Measurements from ENCODE around the gene CTNND2.

The CTNND2 gene

DNA sequence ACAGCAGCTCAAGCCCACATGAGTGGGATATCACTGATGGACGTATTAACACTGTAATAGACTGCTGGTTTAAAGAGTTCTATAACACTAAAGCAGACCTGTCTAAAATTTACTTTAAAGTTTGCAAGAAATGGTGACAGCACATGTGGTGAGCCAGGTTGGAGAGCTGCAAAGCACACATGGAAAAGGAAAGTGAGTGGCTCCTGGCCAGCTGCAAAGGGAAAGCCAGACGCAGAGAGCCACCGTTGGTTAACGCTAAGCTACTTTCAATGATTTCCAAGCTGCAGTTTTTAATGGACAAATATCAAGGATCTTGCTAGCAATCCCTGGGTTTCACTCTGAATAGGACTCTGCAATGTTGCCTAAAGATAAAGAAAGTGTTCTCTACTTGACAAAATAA is 89.9 kb downstream of the CTNND2 start:
- no peaks in the 10 kb centered on the region for H3K9me3 ChIP-seq (ENCODE audit: control insufficient read depth, insufficient read depth, low read depth, low read length)
- H3K36me3 ChIP-seq (ENCODE audit: control insufficient read depth in 2 of 2, insufficient read depth in 1 of 2, low read length in 2 of 2) = no peaks in the 10 kb centered on the region
- no peak overlapping the region for H3K4me3 ChIP-seq (ENCODE audit: low read depth, low read length)
- ChIA-PET CTCF (no interaction called here), POLR2A (no interaction called here)
- H3K4me1 ChIP-seq (ENCODE audit: control insufficient read depth, insufficient read depth, low read length) = no peaks in the 10 kb centered on the region
- TF ChIP-seq ZNF596 (tag by site-specific recombination; IDR thresholded peaks at IDR 0.05) = no peak
- TF ChIP-seq ZNF114 (tag by site-specific recombination; IDR thresholded peaks at IDR 0.05) = no peak
- TF ChIP-seq HOXA7 (CRISPR knock-in tag; IDR thresholded peaks at IDR 0.05; ENCODE audit: borderline replicate concordance) = no peak
- TF ChIP-seq SP3 (tag by site-specific recombination; IDR thresholded peaks at IDR 0.05) = no peak
- no peak for TF ChIP-seq ZNF701 (tag by site-specific recombination; IDR thresholded peaks at IDR 0.05)
- TF ChIP-seq, protein P1, sequence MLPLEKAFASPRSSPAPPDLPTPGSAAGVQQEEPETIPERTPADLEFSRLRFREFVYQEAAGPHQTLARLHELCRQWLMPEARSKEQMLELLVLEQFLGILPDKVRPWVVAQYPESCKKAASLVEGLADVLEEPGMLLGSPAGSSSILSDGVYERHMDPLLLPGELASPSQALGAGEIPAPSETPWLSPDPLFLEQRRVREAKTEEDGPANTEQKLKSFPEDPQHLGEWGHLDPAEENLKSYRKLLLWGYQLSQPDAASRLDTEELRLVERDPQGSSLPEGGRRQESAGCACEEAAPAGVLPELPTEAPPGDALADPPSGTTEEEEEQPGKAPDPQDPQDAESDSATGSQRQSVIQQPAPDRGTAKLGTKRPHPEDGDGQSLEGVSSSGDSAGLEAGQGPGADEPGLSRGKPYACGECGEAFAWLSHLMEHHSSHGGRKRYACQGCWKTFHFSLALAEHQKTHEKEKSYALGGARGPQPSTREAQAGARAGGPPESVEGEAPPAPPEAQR (tag by site-specific recombination; IDR thresholded peaks at IDR 0.05) = no peak
- no peak for TF ChIP-seq MZF1 (tag by site-specific recombination; IDR thresholded peaks at IDR 0.05; ENCODE audit: borderline replicate concordance)
- TF ChIP-seq ZNF837 (tag by site-specific recombination; IDR thresholded peaks at IDR 0.05) = no peak
- TF ChIP-seq, protein P2, sequence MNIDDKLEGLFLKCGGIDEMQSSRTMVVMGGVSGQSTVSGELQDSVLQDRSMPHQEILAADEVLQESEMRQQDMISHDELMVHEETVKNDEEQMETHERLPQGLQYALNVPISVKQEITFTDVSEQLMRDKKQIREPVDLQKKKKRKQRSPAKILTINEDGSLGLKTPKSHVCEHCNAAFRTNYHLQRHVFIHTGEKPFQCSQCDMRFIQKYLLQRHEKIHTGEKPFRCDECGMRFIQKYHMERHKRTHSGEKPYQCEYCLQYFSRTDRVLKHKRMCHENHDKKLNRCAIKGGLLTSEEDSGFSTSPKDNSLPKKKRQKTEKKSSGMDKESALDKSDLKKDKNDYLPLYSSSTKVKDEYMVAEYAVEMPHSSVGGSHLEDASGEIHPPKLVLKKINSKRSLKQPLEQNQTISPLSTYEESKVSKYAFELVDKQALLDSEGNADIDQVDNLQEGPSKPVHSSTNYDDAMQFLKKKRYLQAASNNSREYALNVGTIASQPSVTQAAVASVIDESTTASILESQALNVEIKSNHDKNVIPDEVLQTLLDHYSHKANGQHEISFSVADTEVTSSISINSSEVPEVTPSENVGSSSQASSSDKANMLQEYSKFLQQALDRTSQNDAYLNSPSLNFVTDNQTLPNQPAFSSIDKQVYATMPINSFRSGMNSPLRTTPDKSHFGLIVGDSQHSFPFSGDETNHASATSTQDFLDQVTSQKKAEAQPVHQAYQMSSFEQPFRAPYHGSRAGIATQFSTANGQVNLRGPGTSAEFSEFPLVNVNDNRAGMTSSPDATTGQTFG (tag by site-specific recombination; IDR thresholded peaks at IDR 0.05; ENCODE audit: borderline replicate concordance) = no peak
- no peak for TF ChIP-seq SCRT1 (tag by site-specific recombination; IDR thresholded peaks at IDR 0.05; ENCODE audit: borderline replicate concordance)
- TF ChIP-seq ZSCAN23 (tag by site-specific recombination; IDR thresholded peaks at IDR 0.05) = no peak
- TF ChIP-seq ZNF2 (tag by site-specific recombination; IDR thresholded peaks at IDR 0.05) = no peak
- TF ChIP-seq ZNF112 (tag by site-specific recombination; IDR thresholded peaks at IDR 0.05) = no peak
- no peak for TF ChIP-seq ZNF660 (tag by site-specific recombination; IDR thresholded peaks at IDR 0.05)
- no peak for TF ChIP-seq KLF8 (tag by site-specific recombination; IDR thresholded peaks at IDR 0.05)
- TF ChIP-seq, protein P3, sequence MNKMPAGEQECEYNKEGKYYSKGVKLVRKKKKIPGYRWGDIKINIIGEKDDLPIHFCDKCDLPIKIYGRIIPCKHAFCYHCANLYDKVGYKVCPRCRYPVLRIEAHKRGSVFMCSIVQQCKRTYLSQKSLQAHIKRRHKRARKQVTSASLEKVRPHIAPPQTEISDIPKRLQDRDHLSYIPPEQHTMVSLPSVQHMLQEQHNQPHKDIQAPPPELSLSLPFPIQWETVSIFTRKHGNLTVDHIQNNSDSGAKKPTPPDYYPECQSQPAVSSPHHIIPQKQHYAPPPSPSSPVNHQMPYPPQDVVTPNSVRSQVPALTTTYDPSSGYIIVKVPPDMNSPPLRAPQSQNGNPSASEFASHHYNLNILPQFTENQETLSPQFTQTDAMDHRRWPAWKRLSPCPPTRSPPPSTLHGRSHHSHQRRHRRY (tag by site-specific recombination; IDR thresholded peaks at IDR 0.05) = no peak
- TF ChIP-seq, protein P4, sequence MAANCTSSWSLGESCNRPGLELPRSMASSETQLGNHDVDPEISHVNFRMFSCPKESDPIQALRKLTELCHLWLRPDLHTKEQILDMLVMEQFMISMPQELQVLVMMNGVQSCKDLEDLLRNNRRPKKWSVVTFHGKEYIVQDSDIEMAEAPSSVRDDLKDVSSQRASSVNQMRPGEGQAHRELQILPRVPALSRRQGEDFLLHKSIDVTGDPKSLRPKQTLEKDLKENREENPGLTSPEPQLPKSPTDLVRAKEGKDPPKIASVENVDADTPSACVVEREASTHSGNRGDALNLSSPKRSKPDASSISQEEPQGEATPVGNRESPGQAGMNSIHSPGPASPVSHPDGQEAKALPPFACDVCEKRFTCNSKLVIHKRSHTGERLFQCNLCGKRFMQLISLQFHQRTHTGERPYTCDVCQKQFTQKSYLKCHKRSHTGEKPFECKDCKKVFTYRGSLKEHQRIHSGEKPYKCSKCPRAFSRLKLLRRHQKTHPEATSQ (tag by site-specific recombination; IDR thresholded peaks at IDR 0.05) = no peak
- no peak for TF ChIP-seq ZNF311 (tag by site-specific recombination; IDR thresholded peaks at IDR 0.05; ENCODE audit: borderline replicate concordance)
- H3K27ac ChIP-seq (ENCODE audit: extremely low read depth, low read depth, low read length) = no peak overlapping the region

DNA sequence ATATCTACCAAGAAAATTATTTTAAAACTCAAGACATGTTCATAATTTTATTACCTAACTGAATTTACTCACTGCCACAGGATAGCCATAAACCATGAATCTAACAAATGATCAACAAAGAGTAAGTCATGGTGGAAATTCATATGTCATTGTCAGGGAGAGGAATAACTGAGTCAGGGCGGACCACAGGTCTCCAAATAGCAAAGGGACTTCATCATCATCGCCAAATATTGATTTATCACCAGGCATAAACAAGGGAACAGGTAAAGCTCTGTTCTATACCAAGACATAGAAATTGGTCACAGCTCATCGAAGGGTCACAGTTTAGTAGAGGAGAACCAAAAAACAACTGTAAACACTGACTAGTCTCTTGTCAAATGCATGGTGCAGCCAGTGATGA is 94.8 kb downstream of the CTNND2 start:
- H3K27ac ChIP-seq (ENCODE audit: extremely low read depth, low read depth, low read length) = no peak overlapping the region
- H3K36me3 ChIP-seq (ENCODE audit: control insufficient read depth in 2 of 2, insufficient read depth in 1 of 2, low read length in 2 of 2) = no peaks in the 10 kb centered on the region
- CTCF ChIA-PET = no interaction called here
- H3K9me3 ChIP-seq (ENCODE audit: control insufficient read depth, insufficient read depth, low read depth, low read length) = no peaks in the 10 kb centered on the region
- POLR2A ChIA-PET = no interaction called here
- H3K4me3 ChIP-seq (ENCODE audit: low read depth, low read length) = no peak overlapping the region
- H3K4me1 ChIP-seq (ENCODE audit: control insufficient read depth, insufficient read depth, low read length) = no peaks in the 10 kb centered on the region
- TF ChIP-seq ZNF416 (tag by site-specific recombination; IDR thresholded peaks at IDR 0.05) = no peak
- no peak for TF ChIP-seq ZNF302 (tag by site-specific recombination; IDR thresholded peaks at IDR 0.05; ENCODE audit: low read depth)
- TF ChIP-seq, protein P5, sequence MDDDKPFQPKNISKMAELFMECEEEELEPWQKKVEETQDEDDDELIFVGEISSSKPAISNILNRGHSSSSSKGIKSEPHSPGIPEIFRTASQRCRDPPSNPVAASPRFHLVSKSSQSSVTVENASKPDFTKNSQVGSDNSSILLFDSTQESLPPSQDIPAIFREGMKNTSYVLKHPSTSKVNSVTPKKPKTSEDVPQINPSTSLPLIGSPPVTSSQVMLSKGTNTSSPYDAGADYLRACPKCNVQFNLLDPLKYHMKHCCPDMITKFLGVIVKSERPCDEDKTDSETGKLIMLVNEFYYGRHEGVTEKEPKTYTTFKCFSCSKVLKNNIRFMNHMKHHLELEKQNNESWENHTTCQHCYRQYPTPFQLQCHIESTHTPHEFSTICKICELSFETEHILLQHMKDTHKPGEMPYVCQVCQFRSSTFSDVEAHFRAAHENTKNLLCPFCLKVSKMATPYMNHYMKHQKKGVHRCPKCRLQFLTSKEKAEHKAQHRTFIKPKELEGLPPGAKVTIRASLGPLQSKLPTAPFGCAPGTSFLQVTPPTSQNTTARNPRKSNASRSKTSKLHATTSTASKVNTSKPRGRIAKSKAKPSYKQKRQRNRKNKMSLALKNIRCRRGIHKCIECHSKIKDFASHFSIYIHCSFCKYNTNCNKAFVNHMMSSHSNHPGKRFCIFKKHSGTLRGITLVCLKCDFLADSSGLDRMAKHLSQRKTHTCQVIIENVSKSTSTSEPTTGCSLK (tag by site-specific recombination; IDR thresholded peaks at IDR 0.05) = no peak
- no peak for TF ChIP-seq ZNF23 (tag by site-specific recombination; IDR thresholded peaks at IDR 0.05; ENCODE audit: borderline replicate concordance)
- TF ChIP-seq GFI1B (tag by site-specific recombination; IDR thresholded peaks at IDR 0.05) = no peak
- TF ChIP-seq, protein P6, sequence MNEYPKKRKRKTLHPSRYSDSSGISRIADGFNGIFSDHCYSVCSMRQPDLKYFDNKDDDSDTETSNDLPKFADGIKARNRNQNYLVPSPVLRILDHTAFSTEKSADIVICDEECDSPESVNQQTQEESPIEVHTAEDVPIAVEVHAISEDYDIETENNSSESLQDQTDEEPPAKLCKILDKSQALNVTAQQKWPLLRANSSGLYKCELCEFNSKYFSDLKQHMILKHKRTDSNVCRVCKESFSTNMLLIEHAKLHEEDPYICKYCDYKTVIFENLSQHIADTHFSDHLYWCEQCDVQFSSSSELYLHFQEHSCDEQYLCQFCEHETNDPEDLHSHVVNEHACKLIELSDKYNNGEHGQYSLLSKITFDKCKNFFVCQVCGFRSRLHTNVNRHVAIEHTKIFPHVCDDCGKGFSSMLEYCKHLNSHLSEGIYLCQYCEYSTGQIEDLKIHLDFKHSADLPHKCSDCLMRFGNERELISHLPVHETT (tag by site-specific recombination; IDR thresholded peaks at IDR 0.05) = no peak
- TF ChIP-seq MEIS1 (CRISPR knock-in tag; IDR thresholded peaks at IDR 0.05; ENCODE audit: borderline replicate concordance) = no peak
- TF ChIP-seq ZNF112 (tag by site-specific recombination; IDR thresholded peaks at IDR 0.05) = no peak
